HCT116 (cell line): Measurements from ENCODE around the gene HSD3B7. TPM values are rescaled to one million over a fixed set of nuclear protein-coding genes. Genes with fewer than 3 reads are reported as not detected.

Experiments used
- ATAC-seq: fragments of 200-7000 bp; cut with Tn5 transposase; 2 replicates; pipeline ENCODE4 v1.9.1; 2020; ENCODE audit warnings: mild to moderate bottlenecking, moderate library complexity
- BruUV-seq: library from RNA; stranded (reverse); fragments of 400-500 nt; replicated peaks from 2 replicates; lab custom pipeline; 2021; lab: Mats Ljungman, UMichigan
- CTCF ChIA-PET: fragments of 300-600 bp; sonication (Branson Sonifier 250); formaldehyde crosslinking; loops from one replicate; lab custom pipeline; 2021; ENCODE audit warnings: antibody characterized with exemption; lab: Charles Lee
- POLR2A ChIA-PET: fragments of 300-600, 350-600 bp; sonication (Branson Sonifier 250); formaldehyde crosslinking; loops from one replicate; lab custom pipeline; 2021; ENCODE audit warnings: antibody characterized with exemption; lab: Charles Lee
- RAD21 ChIA-PET, 2 experiments: fragments of 300-600 bp; sonication (Branson Sonifier 250); formaldehyde crosslinking; loops; one replicate each; lab custom pipeline; 2023; ENCODE audit warnings: low total read pairs in 2 of 2; ENCODE audit not compliant: uncharacterized antibody in 2 of 2, unreplicated experiment in 2 of 2, low non-redundant PET in 1 of 2; lab: Charles Lee
- DNase-seq: peaks from one replicate; pipeline ENCODE4 v3.0.0-alpha.2; 2010; ENCODE audit warnings: low read depth, low spot score
- H2AFZ ChIP-seq: fragments of 200-600 bp; shearing (Covaris generic), sonication (generic); 2 replicates; pipeline ENCODE4 v1.6.1; 2017; ENCODE audit warnings: low read depth, mixed run types, mixed read lengths, antibody characterized with exemption, low read length; ENCODE audit not compliant: poor library complexity, severe bottlenecking
- H3K27ac ChIP-seq: 2 replicates; pipeline ENCODE4 v1.5.1; 2012; ENCODE audit warnings: low read depth, low read length
- H3K27me3 ChIP-seq: fragments of 200-600 bp; sonication (generic); 2 replicates; pipeline ENCODE4 v1.6.1; 2016; ENCODE audit warnings: mixed run types, low read length, mixed read lengths; ENCODE audit not compliant: insufficient read depth
- H3K36me3 ChIP-seq, 2 experiments: fragments of 200-500 bp in 1 of 2; fragments of 200-600 bp in 1 of 2; sonication (Bioruptor generic) in 1 of 2; sonication (generic) in 1 of 2; 2 replicates each; pipeline versions ENCODE4 v1.5.1 to v1.6.1; 2014 to 2016; ENCODE audit warnings: low read length in 2 of 2, inconsistent platforms in 1 of 2, mixed read lengths in 1 of 2, mixed run types in 1 of 2; ENCODE audit not compliant: insufficient read depth in 2 of 2, control insufficient read depth in 1 of 2
- H3K4me1 ChIP-seq, 2 experiments: fragments of 200-600 bp in 1 of 2; sonication (generic) in 1 of 2; 2 replicates each; pipeline versions ENCODE4 v1.5.1 to v1.6.1; 2012 to 2017; ENCODE audit warnings: low read length in 2 of 2, inconsistent platforms in 1 of 2, mild to moderate bottlenecking in 1 of 2, mixed read lengths in 1 of 2, mixed run types in 1 of 2, moderate library complexity in 1 of 2; ENCODE audit not compliant: insufficient read depth in 2 of 2, control insufficient read depth in 1 of 2
- H3K4me2 ChIP-seq: fragments of 200-600 bp; sonication (generic); 2 replicates; pipeline ENCODE4 v1.6.1; 2017; ENCODE audit warnings: mixed run types, low read length, mixed read lengths
- H3K4me3 ChIP-seq, 2 experiments: fragments of 200-600 bp in 1 of 2; sonication (generic) in 1 of 2; replicated peaks in 1 of 2; 2 replicates each; pipeline ENCODE4 v1.5.1; 2011 to 2016; ENCODE audit warnings: low read length in 2 of 2, control low read depth in 1 of 2, low read depth in 1 of 2, mild to moderate bottlenecking in 1 of 2, mixed read lengths in 1 of 2, mixed run types in 1 of 2
- H3K79me2 ChIP-seq: fragments of 200-600 bp; sonication (generic); 2 replicates; pipeline ENCODE4 v1.6.1; 2017; ENCODE audit warnings: mild to moderate bottlenecking, mixed run types, low read length, moderate library complexity, mixed read lengths; ENCODE audit not compliant: insufficient read depth
- H3K9ac ChIP-seq: fragments of 200-600 bp; sonication (generic); 2 replicates; pipeline ENCODE4 v1.6.1; 2016; ENCODE audit warnings: low read length, mixed read lengths
- H3K9me2 ChIP-seq: fragments of 200-600 bp; sonication (generic), shearing (Covaris generic); 2 replicates; pipeline ENCODE4 v1.6.1; 2017; ENCODE audit warnings: mixed run types, mild to moderate bottlenecking, moderate library complexity; ENCODE audit not compliant: insufficient read depth
- H3K9me3 ChIP-seq, 2 experiments: fragments of 200-500 bp in 1 of 2; fragments of 200-600 bp in 1 of 2; sonication (Bioruptor generic) in 1 of 2; sonication (generic) in 1 of 2; 2 replicates each; pipeline ENCODE4 v1.6.1; 2014 to 2017; ENCODE audit warnings: low read length in 2 of 2, mixed read lengths in 2 of 2, inconsistent platforms in 1 of 2, low read depth in 1 of 2, mild to moderate bottlenecking in 1 of 2, mixed run types in 1 of 2, moderate library complexity in 1 of 2; ENCODE audit not compliant: control insufficient read depth in 1 of 2, insufficient read depth in 1 of 2
- H4K20me1 ChIP-seq: fragments of 200-600 bp; sonication (generic), shearing (Covaris generic); 2 replicates; pipeline ENCODE4 v1.6.1; 2017; ENCODE audit warnings: mixed run types, mild to moderate bottlenecking, moderate library complexity; ENCODE audit not compliant: insufficient read depth
- EGR1 ChIP-seq: IDR thresholded peaks from 2 replicates; pipeline ENCODE4 v1.6.1; 2012; ENCODE audit warnings: low read depth
- ELF1 ChIP-seq: IDR thresholded peaks from 2 replicates; pipeline ENCODE4 v1.6.1; 2012; ENCODE audit warnings: low read depth, borderline replicate concordance
- EZH2phosphoT487 ChIP-seq: fragments of 200-600 bp; IDR thresholded peaks from 2 replicates; pipeline ENCODE4 v1.6.1; 2018; ENCODE audit warnings: antibody characterized with exemption, borderline replicate concordance
- FOSL1 ChIP-seq: IDR thresholded peaks from 2 replicates; pipeline ENCODE4 v1.6.1; 2012; ENCODE audit warnings: low read depth
- JUND ChIP-seq: IDR thresholded peaks from 2 replicates; pipeline ENCODE4 v1.6.1; 2012
- MAX ChIP-seq: IDR thresholded peaks from 2 replicates; pipeline ENCODE4 v1.6.1; 2012
- SIN3A ChIP-seq: IDR thresholded peaks from 2 replicates; pipeline ENCODE4 v1.6.1; 2012; ENCODE audit warnings: low read depth
- ZBTB33 ChIP-seq: IDR thresholded peaks from 2 replicates; pipeline ENCODE4 v1.6.1; 2011; ENCODE audit warnings: mild to moderate bottlenecking, low read length, moderate library complexity; ENCODE audit not compliant: insufficient replicate concordance; ENCODE audit errors: extremely low read depth
- ZFX ChIP-seq: fragments of 450-650 bp; IDR thresholded peaks from 2 replicates; pipeline ENCODE4 v1.6.1; 2017
- intact Hi-C: fragments of 100-400 bp; cut with micrococcal nuclease; formaldehyde crosslinking; loops from 2 replicates; pipeline ENCODE4 v1.10.0; 2022
- total RNA-seq: library from RNA; stranded (reverse); gene quantifications from one replicate; pipeline ENCODE4 v1.2.1, GENCODE V29; 2021; ENCODE audit not compliant: unreplicated experiment

HSD3B7 gene
- total RNA-seq, 1 experiment from 2014 or later, result 8.6 TPM

GRCh38 chr16:31000671-31001382 is 15.8 kb downstream of the HSD3B7 start:
- Histone ChIP-seq H2AFZ (no peak overlapping the region), H3K9ac (no peak overlapping the region), H3K9me3 (no peaks in the 10 kb centered on the region), H3K27me3 (no peaks in the 10 kb centered on the region), H3K79me2 (no peaks in the 10 kb centered on the region), H3K9me2 (no peaks in the 10 kb centered on the region), H3K27ac (no peak overlapping the region), H3K36me3 (no peaks in the 10 kb centered on the region), H3K4me3 (no peak overlapping the region), H3K4me2 (no peak overlapping the region), H3K4me1 (peaks cover 22 to 36% of the 10 kb centered on the region in 2 experiments), H4K20me1 (no peaks in the 10 kb centered on the region)
- intact Hi-C loops, result no loop called here
- DNase-seq, result no peak
- RAD21 ChIA-PET, result no interaction called here
- BruUV-seq, result no TSS peak
- POLR2A ChIA-PET, result no interaction called here
- no peak for TF ChIP-seq JUND
- no peak for TF ChIP-seq FOSL1
- no peak for TF ChIP-seq ELF1
- no peak for TF ChIP-seq EZH2phosphoT487
- no peak for TF ChIP-seq MAX
- TF ChIP-seq ZBTB33, result no peak
- no peak for TF ChIP-seq EGR1
- no peak for TF ChIP-seq ZFX
- TF ChIP-seq SIN3A, result no peak
- CTCF ChIA-PET, result no interaction called here
- ATAC-seq, result no peak
